Measurements from ENCODE around the gene CFAP410. TPM values are rescaled to one million over a fixed set of nuclear protein-coding genes. Genes with fewer than 3 reads are reported as not detected.

The CFAP410 gene
- total RNA-seq (2014; rRNA removed; shearing (Covaris generic)) (17.0 and 20.5 TPM in 2 replicates), polyA plus RNA-seq (2016; fragmentation: Nextera tagmentation; extraction: Ambion mirVana) (19.8 and 20.8 TPM in 2 replicates)

GRCh38 chr21:44338971-44339910, at the start of gene CFAP410:
Gene CFAP410, minus strand, starts transcription at chr21:44339390. Its CDS starts 196 bp downstream, at chr21:44339194.
- H3K27ac ChIP-seq, result peak within 1 kb of the TSS; percentile 97
- in situ Hi-C loops (cut with MboI), result no loop called here
- H3F3A ChIP-seq (ENCODE audit: insufficient read depth), result peaks cover 20% of the 10 kb centered on the region
- peak within 1 kb of the TSS; percentile 99 for H3K9ac ChIP-seq
- H3K9me3 ChIP-seq (ENCODE audit: low read depth), result no peaks in the 10 kb centered on the region
- DNase-seq, result peak; percentile 97
- no peaks in the 10 kb centered on the region for H4K20me1 ChIP-seq (ENCODE audit: insufficient read depth)
- no peaks in the 10 kb centered on the region for H3K9me2 ChIP-seq (ENCODE audit: insufficient read depth)
- peak within 1 kb of the TSS; percentile 81 for H2AFZ ChIP-seq
- H3K4me1 ChIP-seq (ENCODE audit: insufficient read depth), result peaks cover 11% of the 10 kb centered on the region
- peak within 1 kb of the TSS; percentile 98 for H3K4me2 ChIP-seq (ENCODE audit: unreplicated experiment)
- H3K79me2 ChIP-seq (ENCODE audit: insufficient read depth), result no peaks in the 10 kb centered on the region
- H3K27me3 ChIP-seq (replicated peaks; ENCODE audit: insufficient read depth), result no peaks in the 10 kb centered on the region
- 1% methylated on average over 65 of the region's 90 CpGs for WGBS, 2 experiments (ENCODE audit: low coverage in 1 of 2, low lambda C conversion rate in 2 of 2, missing lambda C conversion rate in 2 of 2)
- H3K36me3 ChIP-seq (ENCODE audit: low read depth), result no peaks in the 10 kb centered on the region
- H3K4me3 ChIP-seq, result peak within 1 kb of the TSS; percentile 98
- TF ChIP-seq EZH2 (IDR thresholded peaks at IDR 0.05; ENCODE audit: insufficient read depth, poor library complexity, severe bottlenecking) (no peak), EZH2phosphoT487 (IDR thresholded peaks at IDR 0.05; ENCODE audit: insufficient read depth, low read depth) (no peak)

- Histone ChIP-seq H3K9ac (no peak overlapping the region), H3K9me2 (ENCODE audit: insufficient read depth) (no peaks in the 10 kb centered on the region)
These were observed 45.8 kb upstream of the CFAP410 start for GRCh38 chr21:44384968-44385367.

GRCh38 chr21:44383216-44383615, 44.0 kb upstream of the CFAP410 start:
- no peaks in the 10 kb centered on the region; the same call in 1 of the 2 replicates for H3K27me3 ChIP-seq (replicated peaks; ENCODE audit: insufficient read depth)
- 7 to 11% methylated on average over 4 of the region's 4 CpGs for WGBS, 2 experiments (ENCODE audit: low coverage in 1 of 2, low lambda C conversion rate in 2 of 2, missing lambda C conversion rate in 2 of 2)
- no peaks in the 10 kb centered on the region for H3K9me2 ChIP-seq (ENCODE audit: insufficient read depth)
- no peak overlapping the region for H3K4me3 ChIP-seq
- H3K27ac ChIP-seq, result no peak overlapping the region
- H3K4me1 ChIP-seq (ENCODE audit: insufficient read depth), result no peaks in the 10 kb centered on the region
- H3K36me3 ChIP-seq (ENCODE audit: low read depth), result no peaks in the 10 kb centered on the region
- H3K9ac ChIP-seq, result no peak overlapping the region
- H3F3A ChIP-seq (ENCODE audit: insufficient read depth), result no peaks in the 10 kb centered on the region
- TF ChIP-seq EZH2phosphoT487 (IDR thresholded peaks at IDR 0.05; ENCODE audit: insufficient read depth, low read depth) (no peak), EZH2 (IDR thresholded peaks at IDR 0.05; ENCODE audit: insufficient read depth, poor library complexity, severe bottlenecking) (no peak)
- no peak overlapping the region for H2AFZ ChIP-seq
- H4K20me1 ChIP-seq (ENCODE audit: insufficient read depth), result no peaks in the 10 kb centered on the region
- H3K79me2 ChIP-seq (ENCODE audit: insufficient read depth), result no peaks in the 10 kb centered on the region
- H3K4me2 ChIP-seq (ENCODE audit: unreplicated experiment), result no peak overlapping the region
- H3K9me3 ChIP-seq (ENCODE audit: low read depth), result no peaks in the 10 kb centered on the region
- in situ Hi-C loops (cut with MboI), result no loop called here
- no peak for DNase-seq

More at GRCh38 chr21:44384968-44385367, 45.8 kb upstream of the CFAP410 start:
- in situ Hi-C loops (cut with MboI), result no loop called here
- Histone ChIP-seq H4K20me1 (ENCODE audit: insufficient read depth) (no peaks in the 10 kb centered on the region), H3K4me3 (no peak overlapping the region), H3K27me3 (replicated peaks; ENCODE audit: insufficient read depth) (no peaks in the 10 kb centered on the region; the same call in 1 of the 2 replicates), H3K9me3 (ENCODE audit: low read depth) (no peaks in the 10 kb centered on the region), H3K79me2 (ENCODE audit: insufficient read depth) (no peaks in the 10 kb centered on the region), H3K4me1 (ENCODE audit: insufficient read depth) (no peaks in the 10 kb centered on the region), H3K4me2 (ENCODE audit: unreplicated experiment) (no peak overlapping the region), H3K27ac (no peak overlapping the region), H3K36me3 (ENCODE audit: low read depth) (no peaks in the 10 kb centered on the region), H3F3A (ENCODE audit: insufficient read depth) (no peaks in the 10 kb centered on the region), H2AFZ (no peak overlapping the region)
- TF ChIP-seq EZH2 (IDR thresholded peaks at IDR 0.05; ENCODE audit: insufficient read depth, poor library complexity, severe bottlenecking) (no peak), EZH2phosphoT487 (IDR thresholded peaks at IDR 0.05; ENCODE audit: insufficient read depth, low read depth) (no peak)
- 9 to 10% methylated on average over 2 of the region's 2 CpGs for WGBS, 2 experiments (ENCODE audit: low coverage in 1 of 2, low lambda C conversion rate in 2 of 2, missing lambda C conversion rate in 2 of 2)
- DNase-seq, result no peak

GRCh38 chr21:44382536-44382935, 43.3 kb upstream of the CFAP410 start:
- no peaks in the 10 kb centered on the region for H3K9me2 ChIP-seq (ENCODE audit: insufficient read depth)
- no peaks in the 10 kb centered on the region for H3F3A ChIP-seq (ENCODE audit: insufficient read depth)
- in situ Hi-C loops (cut with MboI), result no loop called here
- H3K9me3 ChIP-seq (ENCODE audit: low read depth), result no peaks in the 10 kb centered on the region
- no peak overlapping the region for H3K9ac ChIP-seq
- no peak overlapping the region for H3K4me3 ChIP-seq
- WGBS, 2 experiments (ENCODE audit: low coverage in 1 of 2, low lambda C conversion rate in 2 of 2, missing lambda C conversion rate in 2 of 2), result 54 to 63% methylated on average over 9 of the region's 9 CpGs
- no peaks in the 10 kb centered on the region for H3K79me2 ChIP-seq (ENCODE audit: insufficient read depth)
- H4K20me1 ChIP-seq (ENCODE audit: insufficient read depth), result no peaks in the 10 kb centered on the region
- no peak overlapping the region for H2AFZ ChIP-seq
- no peak for DNase-seq
- no peaks in the 10 kb centered on the region for H3K4me1 ChIP-seq (ENCODE audit: insufficient read depth)
- no peak overlapping the region for H3K27ac ChIP-seq
- H3K4me2 ChIP-seq (ENCODE audit: unreplicated experiment), result no peak overlapping the region
- no peaks in the 10 kb centered on the region; the same call in 1 of the 2 replicates for H3K27me3 ChIP-seq (replicated peaks; ENCODE audit: insufficient read depth)
- TF ChIP-seq EZH2 (IDR thresholded peaks at IDR 0.05; ENCODE audit: insufficient read depth, poor library complexity, severe bottlenecking) (no peak), EZH2phosphoT487 (IDR thresholded peaks at IDR 0.05; ENCODE audit: insufficient read depth, low read depth) (no peak)
- H3K36me3 ChIP-seq (ENCODE audit: low read depth), result no peaks in the 10 kb centered on the region
